Fibroblast of skin of scalp (primary cell): ENCODE results near the gene ZBTB16.
A peak's percentile ranks its signal among the peaks of the same experiment; 100 is the strongest.

ENCODE experiments used
- DNase-seq: peaks from one replicate; pipeline ENCODE4 v3.0.0-alpha.2; 2013

ZBTB16 gene

DNA sequence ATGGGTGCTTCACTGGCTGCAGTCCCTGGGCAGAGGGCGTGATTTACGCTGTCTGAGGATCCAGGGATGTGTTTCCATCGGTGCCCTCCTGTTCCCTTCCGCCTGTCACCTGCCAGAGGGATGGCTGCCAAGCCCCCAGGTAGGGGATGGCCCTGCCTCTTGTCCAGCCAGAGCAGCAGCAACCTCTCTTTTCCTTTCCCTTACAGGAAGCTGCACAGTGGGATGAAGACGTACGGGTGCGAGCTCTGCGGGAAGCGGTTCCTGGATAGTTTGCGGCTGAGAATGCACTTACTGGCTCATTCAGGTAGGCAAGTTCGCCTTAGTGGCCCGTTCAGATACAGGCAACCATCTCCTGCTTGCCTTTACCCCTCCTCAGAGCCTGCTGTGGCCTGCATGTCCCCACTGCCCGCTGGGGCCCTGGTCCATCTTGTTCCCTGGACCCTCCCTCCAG lies 96.6 kb downstream of the ZBTB16 start:
- DNase-seq = no peak

DNA sequence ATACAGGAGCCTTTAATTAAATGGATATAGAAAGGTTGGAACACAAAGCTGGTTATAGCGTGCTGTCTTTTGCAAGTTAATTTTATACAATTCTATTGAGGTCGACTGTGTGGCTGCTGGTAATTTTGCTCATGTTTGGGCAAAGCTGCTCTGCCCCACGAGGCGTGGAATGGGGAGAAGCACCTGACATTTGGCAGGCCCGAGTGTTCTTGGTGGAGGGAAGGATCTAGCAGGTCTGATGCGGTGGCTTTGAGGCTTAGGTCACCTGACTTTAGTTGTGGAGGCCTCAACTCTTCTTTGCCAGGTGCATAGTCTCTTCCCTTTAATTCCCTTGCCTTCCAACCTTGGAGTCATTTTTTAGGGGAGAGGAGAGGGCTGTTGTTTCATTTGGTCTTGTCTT lies 97.3 kb downstream of the ZBTB16 start:
- no peak for DNase-seq

DNA sequence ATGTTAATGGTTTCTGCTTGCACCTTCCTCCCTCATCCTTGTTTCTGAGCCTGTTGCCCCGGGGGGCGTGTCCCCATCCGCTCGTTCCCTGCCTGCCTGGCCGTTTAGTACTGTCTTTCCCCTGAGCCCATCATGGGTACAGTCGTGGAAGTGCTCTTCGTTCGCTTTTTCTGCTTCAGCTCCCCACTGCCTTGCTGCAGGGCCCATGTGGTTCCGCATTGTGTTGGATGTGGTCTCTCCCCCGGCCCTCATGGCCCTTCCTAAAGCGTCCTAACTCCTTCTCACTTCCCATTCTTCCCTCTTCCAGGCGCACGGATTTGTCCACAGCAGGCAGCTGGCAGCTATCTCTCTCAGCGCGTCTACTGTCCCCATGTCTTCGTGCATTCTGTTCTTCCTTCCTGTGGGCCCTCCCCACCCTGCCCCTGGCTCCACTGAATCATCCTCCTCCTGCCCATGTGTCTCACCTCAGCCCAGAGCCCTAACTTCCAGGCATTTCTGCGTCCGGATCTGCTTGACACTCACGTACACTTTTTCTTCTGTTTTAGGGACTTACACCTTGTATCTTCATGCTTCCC lies 98.1 kb downstream of the ZBTB16 start:
- DNase-seq = no peak

DNA sequence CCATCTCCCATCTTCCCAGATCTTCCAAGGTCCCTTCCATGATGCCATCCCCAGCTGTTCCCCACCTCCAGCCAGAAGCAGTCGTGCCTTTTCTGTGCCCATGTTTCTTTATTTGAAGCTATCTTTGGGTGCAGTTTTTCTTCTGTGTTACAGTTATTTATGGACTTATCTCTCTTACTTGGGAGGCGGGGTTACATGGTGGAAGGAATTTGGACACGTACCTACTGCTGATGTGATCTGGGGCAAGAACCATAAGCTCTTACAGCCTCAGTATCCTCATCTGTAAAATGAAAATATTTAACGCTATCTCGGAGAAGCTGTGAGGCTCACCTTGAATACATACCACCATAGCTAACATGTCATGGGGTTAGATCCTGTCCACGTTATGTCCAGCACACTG lies 98.9 kb downstream of the ZBTB16 start:
- no peak for DNase-seq

DNA sequence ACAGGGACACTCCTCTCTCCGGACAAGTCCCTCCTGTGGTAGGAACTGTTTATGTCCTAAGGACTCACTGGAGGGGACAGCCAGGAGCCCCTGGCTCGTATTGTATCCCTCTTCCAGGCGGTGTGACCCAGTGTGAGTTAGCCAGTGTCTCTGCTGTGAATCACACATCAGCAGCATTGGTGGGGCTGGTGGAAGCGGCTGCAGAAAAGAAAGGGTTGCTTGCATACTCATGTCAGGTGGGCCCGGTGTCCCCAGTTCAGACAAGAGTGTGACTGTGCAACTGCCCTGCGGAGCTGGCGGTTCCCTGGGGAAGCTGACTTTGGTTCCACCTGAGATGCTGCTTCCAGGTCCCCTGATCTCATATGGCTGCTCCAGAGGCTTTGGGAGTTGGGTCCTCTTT lies 99.4 kb downstream of the ZBTB16 start:
- no peak for DNase-seq

DNA sequence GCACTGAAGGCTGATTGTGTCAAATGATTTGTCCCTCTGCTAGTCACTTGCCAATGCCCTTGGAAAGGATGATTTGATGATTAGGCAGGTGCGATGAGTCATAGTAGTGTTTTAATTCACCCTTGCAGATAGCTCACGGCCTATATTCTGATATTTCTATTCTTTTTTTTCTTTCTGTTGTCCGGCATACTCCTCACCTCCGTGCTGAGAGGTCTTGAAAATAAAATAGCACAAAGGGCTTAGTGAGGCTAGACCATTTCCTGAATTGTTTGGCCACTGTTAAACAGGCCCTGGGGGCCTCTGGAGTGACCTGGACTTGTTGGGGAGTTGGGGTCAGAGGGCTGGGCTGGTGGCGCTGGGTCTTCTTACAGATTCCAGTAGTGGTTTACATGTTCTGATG lies 99.8 kb downstream of the ZBTB16 start:
- no peak for DNase-seq

DNA sequence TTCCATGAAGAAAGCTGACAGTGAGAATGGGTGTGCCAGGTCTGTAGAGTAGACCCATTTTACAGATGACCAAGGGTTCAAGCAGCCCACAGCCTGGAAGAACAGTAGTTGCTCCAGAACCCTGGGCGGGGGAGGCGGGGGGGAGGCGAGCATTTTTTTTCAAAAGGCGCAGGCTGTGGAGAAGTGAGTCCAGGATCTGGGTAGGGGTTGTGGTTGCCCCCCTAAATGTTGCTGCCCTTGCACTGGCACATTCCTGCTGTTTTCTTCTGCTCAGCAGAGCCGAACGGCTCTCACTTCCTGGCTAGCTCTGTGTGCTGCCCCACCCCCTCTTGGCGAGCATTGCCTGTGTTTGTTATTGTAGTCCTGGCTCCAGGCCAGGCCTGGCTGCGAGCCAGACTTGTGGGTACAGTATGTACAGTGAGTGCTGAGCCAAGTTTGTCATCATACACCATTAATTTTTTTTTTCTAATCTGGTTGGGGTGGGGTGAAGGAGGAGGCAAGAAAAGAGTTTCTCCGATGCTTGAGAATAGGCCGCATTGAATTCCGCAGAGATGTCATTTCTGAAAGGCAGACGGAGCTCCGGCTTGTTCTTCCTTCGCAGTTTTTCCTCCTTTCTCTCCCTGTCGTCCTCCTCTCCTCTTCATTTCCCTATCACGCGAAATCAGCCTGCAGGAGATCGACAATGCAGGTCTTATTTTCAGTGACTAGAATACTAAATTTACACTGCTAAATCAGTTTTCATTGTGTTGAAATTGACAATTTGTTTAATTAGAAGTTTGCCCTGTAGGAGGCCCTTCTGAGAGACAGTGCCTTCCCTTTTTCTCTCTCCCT lies 100.5 kb downstream of the ZBTB16 start:
- DNase-seq = peak; percentile 96

DNA sequence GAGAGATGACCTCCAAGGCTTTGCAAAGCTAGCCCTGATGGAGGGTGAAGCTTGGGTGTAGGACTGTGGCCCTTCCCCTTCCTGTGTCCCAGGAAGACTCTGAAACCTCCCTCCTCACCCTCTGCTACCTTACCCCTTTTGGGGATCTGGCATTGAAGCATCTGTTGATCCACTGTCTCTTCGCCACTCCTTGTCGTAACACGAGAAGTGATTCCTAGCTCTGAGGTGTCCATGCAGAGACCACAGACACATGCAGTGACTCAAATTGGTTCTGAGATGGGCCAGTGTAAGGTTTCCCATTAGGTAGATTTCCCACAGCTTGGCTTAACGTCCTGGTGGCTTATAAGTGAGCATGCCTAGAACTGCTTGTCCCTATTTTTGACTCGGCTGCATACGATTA lies 101.4 kb downstream of the ZBTB16 start:
- DNase-seq = no peak

DNA sequence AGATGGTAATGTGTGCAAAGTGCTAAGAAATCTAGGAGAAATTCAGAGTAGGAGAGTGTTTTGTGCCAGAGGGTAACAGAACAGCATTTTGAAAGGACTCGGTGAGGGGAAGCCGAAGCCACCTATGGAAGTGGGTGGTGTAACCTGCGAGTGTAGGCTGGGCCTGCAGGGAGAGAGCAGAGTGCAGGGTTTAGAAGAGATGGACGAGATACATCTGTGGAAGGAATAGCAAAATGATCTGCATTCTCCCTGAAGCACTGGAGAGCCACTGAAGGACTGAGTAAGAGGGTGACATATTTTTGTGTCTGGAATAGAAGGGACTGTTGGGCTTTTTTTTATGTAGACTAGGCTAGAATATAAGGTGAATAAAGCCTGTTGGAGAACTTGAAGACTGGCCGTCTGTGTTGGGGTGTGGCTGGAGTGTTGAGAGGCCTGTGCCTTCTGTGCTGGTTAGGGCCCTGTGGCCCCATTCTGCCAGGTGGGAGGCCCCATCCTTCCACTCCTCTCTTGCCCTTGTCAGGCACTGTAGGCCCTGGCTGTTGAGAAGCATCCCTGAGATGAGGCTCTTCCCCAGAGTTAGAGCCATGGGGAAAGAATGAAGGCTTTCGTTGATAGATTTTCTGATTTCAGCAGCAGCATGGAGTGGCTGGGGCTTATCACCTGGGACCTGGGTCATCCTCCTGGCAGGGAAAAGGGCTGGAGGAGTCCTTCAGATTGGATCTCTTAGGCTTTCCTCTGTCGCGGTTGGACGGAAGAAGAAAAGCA lies 102.2 kb downstream of the ZBTB16 start:
- DNase-seq = no peak

DNA sequence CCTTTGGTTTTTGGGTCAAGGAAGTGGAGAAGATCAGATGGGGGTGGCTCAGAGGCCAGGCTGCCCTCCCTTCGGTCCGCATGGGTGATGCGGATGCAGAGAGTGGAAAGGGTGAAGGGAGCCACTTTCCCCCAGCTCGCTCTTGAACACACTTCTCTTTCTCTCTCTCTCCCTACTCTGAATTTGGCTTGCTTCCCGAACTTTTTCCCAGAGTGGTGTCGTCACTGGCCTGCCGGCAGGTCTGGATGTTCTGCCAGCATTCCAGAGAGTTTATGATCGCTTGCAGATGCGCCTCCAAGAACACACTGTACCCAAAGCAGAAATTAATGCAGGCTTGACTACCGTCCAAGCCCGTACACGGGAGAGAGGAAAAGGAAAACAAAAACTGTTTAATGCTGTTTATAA lies 103.2 kb downstream of the ZBTB16 start:
- DNase-seq = peak; percentile 97

DNA sequence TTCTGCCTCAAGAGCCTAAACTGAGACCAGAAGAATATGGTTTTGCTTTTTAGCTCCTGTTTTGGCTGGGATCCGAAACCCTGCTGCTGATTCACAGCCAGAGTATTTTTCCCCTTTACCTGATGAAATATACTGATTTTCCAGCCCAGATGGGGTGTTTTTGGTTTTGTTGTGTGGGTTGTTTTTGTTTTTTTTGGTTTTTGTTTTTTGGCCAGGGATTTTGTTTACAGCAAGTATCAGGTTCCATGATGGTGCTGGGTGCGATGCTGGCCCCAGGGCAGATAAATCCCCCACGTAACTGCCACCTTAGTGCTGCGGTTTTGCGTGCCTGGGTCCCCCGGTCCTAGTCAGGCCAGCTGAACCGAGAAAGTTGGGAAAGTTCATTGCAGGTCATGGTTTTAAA lies 103.7 kb downstream of the ZBTB16 start:
- no peak for DNase-seq

DNA sequence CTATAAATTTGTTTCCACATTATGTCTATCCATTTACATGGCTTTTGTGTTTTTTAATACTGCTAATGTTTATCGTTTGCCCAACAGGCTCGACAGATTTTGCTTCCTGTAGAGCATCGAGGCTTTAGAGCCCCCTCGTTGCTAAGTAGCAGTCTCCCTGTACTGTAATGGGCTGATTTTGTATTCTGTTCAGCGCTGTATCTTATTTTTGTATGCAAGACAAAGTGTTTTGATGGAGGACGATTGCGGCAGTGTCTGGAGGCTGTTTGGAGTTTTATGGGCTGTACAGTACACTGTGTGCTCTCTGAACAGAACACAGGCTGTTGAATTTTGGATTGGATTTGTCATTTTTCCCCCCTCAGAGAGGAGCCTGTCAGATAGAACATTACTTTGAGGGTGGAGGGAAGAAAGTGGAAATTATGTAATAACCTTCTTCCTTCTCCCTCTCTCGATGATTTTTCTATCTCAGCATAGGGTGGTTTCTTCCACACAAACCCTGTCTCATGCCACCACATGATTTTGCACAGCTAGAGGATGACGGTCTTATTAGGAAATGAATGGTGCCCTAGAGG lies 104.4 kb downstream of the ZBTB16 start:
- DNase-seq = no peak

DNA sequence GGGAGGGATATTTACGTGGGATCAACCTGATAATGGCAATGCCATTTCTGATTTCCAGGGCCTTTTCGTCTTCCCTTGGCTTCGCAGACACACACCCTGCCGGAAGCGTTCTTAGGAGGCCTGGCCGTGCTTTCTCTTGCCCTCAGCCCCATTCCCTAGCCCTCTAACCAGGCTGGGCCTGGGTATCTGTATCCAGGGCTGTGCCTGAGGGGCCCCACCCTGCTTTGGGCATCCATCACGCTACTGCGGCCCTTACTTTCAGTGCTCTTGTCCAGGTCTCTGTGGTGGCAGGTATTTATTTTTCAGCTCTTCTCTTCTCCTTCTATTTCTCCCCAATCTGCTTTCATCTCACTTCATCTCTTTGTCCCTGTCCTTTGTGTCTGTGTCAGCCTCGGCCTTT lies 105.0 kb downstream of the ZBTB16 start:
- DNase-seq = no peak

DNA sequence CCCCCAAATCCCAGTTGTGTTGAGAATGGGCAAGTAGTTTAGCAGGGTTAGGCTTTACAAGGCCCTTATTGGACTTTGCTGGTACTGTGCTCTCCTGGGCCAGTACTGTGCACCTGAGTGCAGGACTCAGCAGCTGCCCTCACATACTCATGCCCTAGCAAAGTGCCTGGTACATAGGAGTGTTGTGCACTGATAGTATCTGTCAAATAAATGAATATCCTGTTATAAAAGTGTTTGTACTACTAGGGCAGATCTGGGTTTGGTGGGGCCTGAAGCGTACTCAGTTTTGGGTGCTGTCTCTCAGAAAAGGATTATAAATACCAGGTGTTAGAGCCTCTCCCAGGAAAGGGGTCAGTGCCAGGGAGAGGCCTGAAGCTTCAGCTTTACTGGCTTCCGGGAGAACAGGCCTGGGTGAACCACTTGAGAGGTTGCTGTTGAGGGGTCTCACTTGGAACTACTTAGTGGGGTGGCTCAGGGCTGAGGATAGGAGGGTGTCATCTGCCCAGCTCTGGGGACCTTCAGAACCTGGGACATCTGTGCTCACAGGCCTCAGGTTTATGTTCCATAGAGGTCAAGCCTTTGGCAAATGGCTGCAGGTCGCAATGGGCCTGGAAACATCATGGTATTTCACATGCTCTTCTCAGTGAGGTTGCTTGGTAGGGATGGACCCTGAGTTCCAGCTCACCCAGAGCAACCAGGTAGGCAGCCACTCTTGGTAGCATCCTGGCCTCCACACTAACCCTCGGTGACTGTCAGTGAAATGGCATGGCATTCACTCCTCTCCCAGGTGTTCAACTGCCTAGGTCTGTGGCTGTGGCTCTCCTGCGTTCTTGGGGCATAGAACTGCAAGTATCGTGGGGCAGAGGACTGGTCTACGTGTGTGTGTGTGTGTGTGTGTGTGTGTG lies 106.1 kb downstream of the ZBTB16 start:
- DNase-seq = no peak

DNA sequence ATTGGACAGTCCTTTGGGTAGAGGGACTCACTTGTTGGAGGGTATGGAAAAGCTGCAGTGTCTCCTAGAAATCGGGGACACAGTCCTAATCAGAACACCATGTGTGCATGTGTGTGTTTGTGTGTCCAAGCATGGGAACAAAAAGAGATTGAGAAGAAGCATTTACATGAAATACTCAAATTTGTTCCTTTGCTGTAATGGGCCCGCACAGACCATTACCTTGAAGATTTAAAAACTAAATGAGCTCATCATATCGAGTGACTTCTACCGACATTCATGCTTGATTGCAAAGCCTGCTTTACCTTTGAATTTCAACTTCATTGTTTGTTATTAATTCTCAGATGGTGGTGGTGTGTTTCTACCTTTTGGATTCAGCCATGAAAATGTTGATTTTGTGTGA lies 106.9 kb downstream of the ZBTB16 start:
- DNase-seq = no peak

DNA sequence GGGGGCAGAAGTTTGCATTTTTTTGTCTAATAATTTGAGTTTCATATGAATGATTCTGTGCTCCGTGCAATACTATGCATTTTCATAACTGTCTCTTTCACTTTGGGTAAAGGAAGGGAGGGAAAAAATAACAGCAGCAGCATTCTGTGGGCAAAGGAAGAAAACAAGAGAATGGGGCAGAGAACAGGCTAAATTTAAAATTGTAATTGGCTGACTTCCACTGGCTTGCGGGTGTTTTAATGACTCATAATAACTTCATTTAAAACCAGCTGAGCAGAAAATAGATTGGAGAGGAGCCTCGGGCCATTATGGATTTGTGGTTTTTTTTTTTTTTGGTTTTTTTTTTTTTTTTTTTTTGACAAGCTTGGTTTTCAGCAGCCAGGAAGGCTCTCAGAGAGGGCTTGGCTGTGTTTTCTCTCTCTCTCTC lies 107.4 kb downstream of the ZBTB16 start:
- DNase-seq = peak; percentile 94

DNA sequence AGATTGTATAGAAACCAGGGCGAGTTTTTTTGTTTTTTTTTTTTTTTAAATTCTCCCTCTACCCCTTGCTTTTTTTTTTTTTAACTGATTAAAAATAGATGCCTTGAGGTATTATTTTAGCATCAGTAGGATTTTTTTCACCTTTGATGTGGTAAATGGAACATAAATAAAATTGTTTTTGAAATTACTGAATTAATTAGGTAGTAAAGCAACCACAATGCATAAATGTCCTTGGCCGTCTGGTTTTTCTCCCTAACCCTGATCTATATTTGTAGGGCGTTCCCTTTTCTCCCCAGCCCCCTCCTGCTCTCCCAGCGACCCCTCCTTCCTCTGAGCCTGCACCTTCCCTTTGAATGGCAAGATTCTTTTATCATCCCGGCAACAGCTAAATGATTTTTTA lies 107.8 kb downstream of the ZBTB16 start:
- no peak for DNase-seq

DNA sequence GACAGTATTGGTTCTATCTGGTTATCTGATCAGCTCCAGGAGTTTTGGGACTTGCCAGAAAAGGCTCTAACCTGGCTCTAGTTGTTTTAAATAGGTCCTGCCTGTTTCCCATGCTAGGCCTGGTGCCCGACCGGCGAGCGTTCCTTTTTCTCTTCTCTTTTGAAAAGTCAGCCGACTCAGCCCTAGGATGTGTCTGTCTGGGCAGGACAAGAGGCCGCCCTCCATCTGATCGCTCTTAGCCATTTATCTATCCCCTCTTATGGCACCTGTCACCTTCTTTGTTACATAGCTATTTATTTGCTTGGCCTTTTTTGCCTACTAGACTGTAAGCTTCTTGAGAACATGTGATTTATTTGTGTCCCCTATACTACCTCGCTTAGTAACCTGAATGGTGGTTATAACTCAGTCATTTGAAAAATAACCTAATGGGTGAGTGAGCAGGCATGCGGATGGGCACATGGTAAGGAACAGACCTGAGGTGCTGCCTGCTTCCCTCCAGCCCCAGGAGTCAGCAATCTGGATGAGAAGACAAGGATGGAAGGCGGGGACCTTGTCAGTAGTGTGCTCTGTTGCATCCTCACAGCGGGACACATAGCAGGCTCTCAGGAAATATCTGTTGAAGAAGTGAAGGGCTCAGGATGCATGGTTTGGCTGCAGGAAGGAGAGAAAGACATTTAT lies 108.4 kb downstream of the ZBTB16 start:
- DNase-seq = no peak

DNA sequence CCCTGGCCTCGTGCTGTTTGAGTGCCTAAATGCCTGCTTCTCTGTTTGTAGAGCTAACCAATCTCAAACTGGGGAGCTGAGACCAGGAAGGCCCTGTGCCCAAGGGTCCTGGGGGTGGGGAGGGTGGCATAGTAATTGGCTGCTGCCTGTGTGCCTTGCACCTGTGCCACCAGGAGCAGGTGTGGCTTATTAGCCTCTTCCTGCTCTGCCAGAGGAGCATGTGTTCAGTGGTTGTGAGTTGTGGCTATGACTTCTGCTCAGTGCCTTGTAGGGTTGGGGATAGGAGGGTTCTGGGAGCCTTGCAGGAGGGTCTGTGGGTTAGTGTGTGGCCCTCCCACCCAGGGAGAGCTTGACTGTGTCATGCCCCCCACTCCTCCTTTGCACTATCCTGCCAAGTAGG lies 109.2 kb downstream of the ZBTB16 start:
- DNase-seq = no peak

DNA sequence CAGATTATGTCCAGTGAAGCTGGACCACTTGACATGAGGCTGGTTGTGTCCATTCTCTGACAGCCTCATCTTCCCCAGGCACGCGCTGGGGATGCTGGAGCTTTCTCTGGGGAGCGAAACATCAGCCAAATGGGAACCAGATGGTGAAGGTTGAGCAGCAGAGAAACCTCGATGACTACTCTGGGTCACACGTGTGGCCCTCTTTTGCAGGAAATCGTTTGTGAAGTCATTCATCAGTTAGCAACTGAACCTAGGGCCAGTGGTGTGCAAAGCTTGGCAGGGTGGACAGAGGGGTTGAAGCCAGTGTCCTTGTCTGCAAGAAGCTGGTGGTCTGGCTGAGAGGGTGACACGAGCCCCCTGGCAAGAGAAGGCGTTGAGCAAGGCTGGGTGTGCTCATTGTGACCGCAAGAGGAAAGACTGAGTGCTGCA lies 109.8 kb downstream of the ZBTB16 start:
- no peak for DNase-seq

DNA sequence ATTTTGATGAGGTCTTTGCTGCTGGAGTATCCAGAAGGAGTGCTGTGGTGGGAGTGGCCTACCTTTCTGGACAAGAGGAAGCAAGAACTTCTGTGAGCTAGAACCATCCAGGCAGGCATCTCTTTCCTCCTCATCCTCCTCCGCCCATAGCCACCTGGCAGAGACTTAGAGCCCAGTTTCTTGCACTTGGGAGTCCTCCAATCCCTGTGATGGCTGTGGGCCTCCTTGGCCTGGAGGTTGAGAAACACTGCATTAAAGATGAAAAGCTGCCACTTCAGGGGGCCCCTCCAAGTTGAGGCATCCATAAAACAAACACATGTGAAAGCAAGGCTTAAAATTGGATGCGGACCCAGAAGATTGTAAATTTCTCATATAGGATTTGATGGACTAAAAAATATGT lies 110.3 kb downstream of the ZBTB16 start:
- no peak for DNase-seq

DNA sequence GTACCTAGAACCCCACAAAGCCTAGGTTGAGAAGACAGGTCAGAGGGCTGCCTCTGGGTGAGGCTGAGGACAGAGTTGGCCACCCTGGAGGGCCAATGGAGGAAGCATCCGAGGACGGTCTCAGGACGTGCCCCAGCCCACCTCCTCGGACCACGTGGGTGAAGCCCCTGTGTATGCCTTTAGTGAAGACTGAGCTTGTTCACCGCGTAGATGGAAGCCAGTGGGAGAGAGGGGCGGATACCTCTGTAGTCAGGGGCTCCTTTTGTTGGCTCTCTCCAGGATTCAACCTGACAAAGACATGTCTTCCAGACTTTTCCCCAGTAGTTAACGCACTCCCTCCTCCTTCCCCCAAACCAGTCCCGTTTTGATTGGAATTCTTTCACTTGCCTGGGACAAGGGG lies 110.7 kb downstream of the ZBTB16 start:
- no peak for DNase-seq
